Lower lobe of right lung (tissue), 2 donors: Measurements from ENCODE around the gene NPB. TPM values are rescaled to one million over a fixed set of nuclear protein-coding genes. Genes with fewer than 3 reads are reported as not detected.
A peak's percentile ranks its signal among the peaks of the same experiment; 100 is the strongest.

ENCODE experiments used
- ATAC-seq, 2 donors: fragments of 200-7000 bp; cut with Tn5 transposase; one replicate each; pipeline ENCODE4 v1.9.1; 2020 to 2022; ENCODE audit warnings: mild to moderate bottlenecking in 2 of 2, moderate library complexity in 2 of 2
- DNase-seq: peaks from one replicate; pipeline ENCODE4 v3.0.0-alpha.2; 2020
- H3K27ac ChIP-seq: fragments of 200-600 bp; one replicate; pipeline ENCODE4 v1.8.0; 2022
- H3K27me3 ChIP-seq: fragments of 200-600 bp; one replicate; pipeline ENCODE4 v1.8.0; 2022; ENCODE audit warnings: low read depth
- H3K36me3 ChIP-seq: fragments of 200-600 bp; one replicate; pipeline ENCODE4 v1.8.0; 2022; ENCODE audit warnings: mild to moderate bottlenecking
- H3K4me1 ChIP-seq: fragments of 200-600 bp; one replicate; pipeline ENCODE4 v1.8.0; 2022
- H3K4me3 ChIP-seq: fragments of 200-600 bp; one replicate; pipeline ENCODE4 v1.8.0; 2022; ENCODE audit warnings: mild to moderate bottlenecking
- H3K9me3 ChIP-seq: fragments of 200-600 bp; one replicate; pipeline ENCODE4 v1.8.0; 2022
- CTCF ChIP-seq: fragments of 200-600 bp; IDR thresholded peaks from one replicate; pipeline ENCODE4 v1.8.0; 2022; ENCODE audit warnings: antibody characterized with exemption, mild to moderate bottlenecking
- intact Hi-C: fragments of 100-400 bp; cut with DNase I; formaldehyde crosslinking; loops from one replicate; pipeline ENCODE4 v1.11.0; 2022
- total RNA-seq: library from RNA; stranded (reverse); fragmentation: NEBNext Ultra II Directional; extraction: Animal tissue kit (Norgen Biotek cat#: 25700); gene quantifications from one replicate; pipeline ENCODE4 v1.2.1, GENCODE V29; 2021
- donor health status: DM: no; HTN: yes; CAD: no; lungs with severe emphysema.

The NPB gene
- total RNA-seq, 1 donor from 2014 or later, result 0.71 TPM

GRCh38 chr17:81923302-81924260, 21.5 kb downstream of the NPB start:
- peak overlapping the region; percentile 43 for H3K4me3 ChIP-seq

GRCh38 chr17:81924557-81925532, 22.8 kb downstream of the NPB start:
- no peak for TF ChIP-seq CTCF
- DNase-seq (no peak), ATAC-seq (no peak)
- peaks cover 66% of the 10 kb centered on the region for H3K4me1 ChIP-seq
- peak overlapping the region; percentile 43 for H3K4me3 ChIP-seq
- H3K9me3 ChIP-seq, result no peaks in the 10 kb centered on the region
- peak overlapping the region; percentile 58 for H3K27ac ChIP-seq
- intact Hi-C loops, result no loop called here
- peaks cover 13% of the 10 kb centered on the region for H3K27me3 ChIP-seq
- H3K36me3 ChIP-seq, result peaks cover 31% of the 10 kb centered on the region

More at GRCh38 chr17:81923302-81924260, 21.5 kb downstream of the NPB start:
- intact Hi-C loops, result no loop called here
- ATAC-seq (peak; percentile 40 to 50), DNase-seq (peak; percentile 87)
- peaks cover 42% of the 10 kb centered on the region for H3K36me3 ChIP-seq
- peak overlapping the region; percentile 58 for H3K27ac ChIP-seq
- peaks cover 66% of the 10 kb centered on the region for H3K4me1 ChIP-seq
- peaks cover 6% of the 10 kb centered on the region for H3K27me3 ChIP-seq
- H3K9me3 ChIP-seq, result no peaks in the 10 kb centered on the region
- TF ChIP-seq CTCF, result no peak

- Histone ChIP-seq H3K36me3 (peaks cover 20% of the 10 kb centered on the region), H3K27ac (peak overlapping the region; percentile 93), H3K4me1 (peaks cover 58% of the 10 kb centered on the region), H3K9me3 (no peaks in the 10 kb centered on the region), H3K27me3 (peaks cover 13% of the 10 kb centered on the region), H3K4me3 (peak overlapping the region; percentile 94)
- no peak for TF ChIP-seq CTCF
- ATAC-seq (no peak), DNase-seq (no peak)
- intact Hi-C loops, result no loop called here
Observed at GRCh38 chr17:81925860-81926450, 23.9 kb downstream of the NPB start.

GRCh38 chr17:81926451-81927151, 24.6 kb downstream of the NPB start:
- no peak for TF ChIP-seq CTCF
- Histone ChIP-seq H3K9me3 (no peaks in the 10 kb centered on the region), H3K27me3 (peaks cover 13% of the 10 kb centered on the region), H3K4me1 (peaks cover 57% of the 10 kb centered on the region), H3K36me3 (peaks cover 14% of the 10 kb centered on the region), H3K4me3 (peak overlapping the region; percentile 94), H3K27ac (peak overlapping the region; percentile 93)
- peak; percentile 65 to 66 for ATAC-seq
- DNase-seq, result peak; percentile 85
- intact Hi-C loops, result no loop called here
